HL-60/S4 treated with phorbol 12-myristate 13-acetate at 8.2 ng/mL for 4 days and 3 days (cell line): ENCODE results near the gene ALDH16A1.

Source experiments
- in situ Hi-C: fragments of 300-500 bp; cut with MboI; formaldehyde crosslinking; loops from 2 replicates; pipeline ENCODE4 v1.15.0; 2022; ENCODE audit warnings: low sequenced_read_pairs

The ALDH16A1 gene

GRCh38 chr19:49423071-49423984, 29.7 kb upstream of the ALDH16A1 start, which contains the start of gene PTH2:
Gene PTH2 (minus strand): TSS chr19:49423441. CDS start chr19:49423339, 102 bp downstream.
- in situ Hi-C loops, result no loop called here

GRCh38 chr19:49423985-49424303, 29.1 kb upstream of the ALDH16A1 start:
- in situ Hi-C loops, result no loop called here

DNA sequence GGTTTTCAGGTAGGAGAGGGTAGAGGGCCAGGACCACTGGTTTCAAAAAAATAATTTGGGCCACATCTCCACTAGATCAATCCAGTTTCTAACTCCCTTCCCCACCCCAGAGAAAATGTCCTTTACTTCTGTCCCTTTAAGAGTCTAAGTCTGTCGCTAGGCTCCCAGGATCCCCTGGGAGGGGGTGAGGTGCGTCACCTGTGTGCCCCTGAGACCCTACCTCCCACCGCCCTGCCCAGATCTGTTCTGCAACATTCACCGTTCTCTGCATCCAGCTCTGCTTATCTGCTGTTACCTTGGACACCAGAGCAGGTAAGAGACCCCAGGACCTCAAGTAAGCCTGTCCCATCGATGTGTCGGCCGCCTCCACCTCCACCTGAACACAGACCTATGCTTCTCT, 27.8 kb upstream of the ALDH16A1 start, which contains the start of gene GFY:
GFY (plus strand) TSS at position 211 of the 400 bp plus-strand sequence. CDS start 1,043 bp downstream, outside the sequence.
- in situ Hi-C loops, result no loop called here

- in situ Hi-C loops, result no loop called here
Observed at GRCh38 chr19:49425922-49426592, 27.0 kb upstream of the ALDH16A1 start.

GRCh38 chr19:49427339-49427738, 25.7 kb upstream of the ALDH16A1 start:
- in situ Hi-C loops, result no loop called here

GRCh38 chr19:49427855-49428546, 25.0 kb upstream of the ALDH16A1 start:
- in situ Hi-C loops, result no loop called here

GRCh38 chr19:49428547-49429451, 24.2 kb upstream of the ALDH16A1 start:
- in situ Hi-C loops, result no loop called here

DNA sequence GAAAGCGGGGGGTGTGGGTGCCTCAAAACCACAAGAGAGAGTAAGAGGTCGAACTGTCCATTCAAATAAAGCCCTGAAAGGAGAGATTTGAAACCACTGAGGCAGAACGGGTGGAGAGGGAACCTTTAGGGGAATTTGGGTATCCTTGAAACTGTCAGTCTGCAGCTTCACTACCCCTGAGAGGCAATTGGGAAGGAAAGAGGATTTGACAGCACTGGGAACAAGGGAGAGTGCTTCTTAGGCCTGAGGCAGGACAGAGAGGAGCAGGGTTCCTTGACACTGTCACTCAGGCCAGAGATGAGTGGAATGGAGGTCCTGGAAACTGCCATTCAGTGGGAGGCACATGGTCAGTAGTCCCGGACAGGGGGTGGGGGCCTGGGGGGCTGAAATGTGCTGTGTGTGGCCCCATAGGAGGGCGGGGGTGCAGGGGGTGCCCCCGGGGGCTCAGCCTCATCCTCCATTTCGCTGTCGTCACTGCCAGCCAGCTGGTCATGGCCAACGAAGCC, 22.8 kb upstream of the ALDH16A1 start:
- in situ Hi-C loops, result no loop called here

DNA sequence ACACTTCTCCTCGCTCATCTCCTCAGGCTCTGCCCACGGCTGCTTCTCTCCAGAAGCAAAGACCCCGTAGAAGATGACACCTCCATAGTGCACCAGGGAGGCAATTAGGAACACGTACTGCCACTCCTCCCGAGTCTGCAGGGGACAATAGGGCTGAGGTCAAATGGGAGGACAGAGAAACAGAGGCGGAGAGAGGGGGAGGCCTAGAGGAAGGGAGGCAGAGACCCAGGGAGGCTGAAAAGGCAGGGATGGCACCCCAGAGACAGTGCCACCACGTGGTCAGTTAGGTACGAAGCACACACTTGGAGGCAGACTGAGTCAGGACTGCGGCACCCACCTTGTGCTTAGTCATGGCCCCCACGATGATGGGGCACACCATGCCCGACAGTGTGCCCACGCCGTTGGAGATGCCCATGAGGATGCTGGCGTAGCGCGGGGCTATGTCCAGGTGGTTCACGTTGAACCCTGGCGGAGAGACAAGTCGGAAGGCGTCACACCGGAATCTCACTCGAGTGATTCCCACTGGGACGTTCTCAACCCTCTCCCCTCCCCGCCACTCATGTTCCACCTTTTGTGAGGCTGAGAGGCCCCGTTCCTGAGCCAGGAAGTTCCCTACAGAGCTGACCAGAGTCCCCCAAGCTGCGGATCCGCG, 22.2 kb upstream of the ALDH16A1 start:
- in situ Hi-C loops, result no loop called here

DNA sequence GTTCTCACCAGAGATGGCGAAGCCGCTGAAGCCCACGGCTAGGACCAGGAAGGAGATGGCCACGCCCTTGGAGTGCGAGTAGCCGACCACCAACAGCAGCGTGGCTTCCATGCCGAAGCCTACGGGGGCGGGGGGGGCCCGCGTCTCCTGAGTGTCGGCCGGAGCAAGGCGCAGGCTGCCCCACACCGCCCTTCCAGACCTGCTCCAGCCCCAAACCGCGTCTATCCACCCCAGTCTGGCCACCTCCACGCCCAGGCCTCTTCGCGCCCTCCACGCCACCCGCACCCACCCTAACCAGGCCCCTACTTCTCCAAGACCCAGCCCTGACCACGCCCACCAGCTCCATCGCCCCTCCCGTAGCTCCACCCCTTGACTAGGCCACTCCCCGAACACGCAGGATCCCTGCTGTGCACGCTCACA, 21.7 kb upstream of the ALDH16A1 start:
- in situ Hi-C loops, result no loop called here

DNA sequence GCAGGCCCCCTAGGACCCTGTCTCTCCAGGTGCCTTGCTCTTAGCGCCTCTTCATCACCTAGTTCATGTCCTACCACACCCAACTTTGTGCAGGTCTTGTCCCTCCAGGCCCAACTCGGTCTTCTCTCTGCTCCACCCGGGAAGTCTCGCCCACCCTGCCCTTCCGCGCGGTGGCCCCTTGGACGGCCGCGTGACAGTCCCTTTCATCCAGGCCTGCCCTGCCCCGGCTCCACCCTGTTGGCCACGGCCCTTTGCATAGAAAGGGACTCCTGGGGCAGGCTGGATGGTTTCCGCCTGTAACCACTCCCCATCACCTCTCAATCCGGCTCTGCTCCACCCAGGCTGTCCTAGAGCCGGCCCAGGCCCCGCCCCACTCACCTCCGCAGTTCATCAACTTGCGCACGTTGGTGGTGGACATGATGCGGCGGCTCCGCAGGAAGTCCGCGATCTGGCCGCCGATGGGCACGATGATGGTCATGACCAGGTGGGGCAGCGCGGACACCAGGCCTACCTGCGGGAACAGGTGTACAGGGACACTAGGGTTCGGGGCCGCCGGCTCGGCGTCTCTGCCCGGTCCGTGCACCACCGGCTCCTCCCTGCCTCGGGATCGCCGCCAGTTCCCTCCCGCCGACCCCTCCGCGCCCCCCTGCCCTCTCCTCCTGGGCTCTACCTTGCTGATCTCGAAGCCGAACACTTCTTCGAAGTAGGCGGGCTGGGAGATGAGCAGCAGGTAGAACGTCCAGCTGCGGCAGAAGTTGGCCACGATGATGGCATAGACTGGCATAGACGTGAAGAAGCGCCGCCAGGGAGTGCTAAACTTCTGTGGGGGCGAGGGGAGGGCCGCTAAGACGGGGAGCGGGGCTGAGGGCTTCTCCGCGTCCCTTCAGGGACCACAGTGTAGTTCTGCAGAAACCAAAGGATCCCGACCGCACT, 20.6 kb upstream of the ALDH16A1 start:
- in situ Hi-C loops, result no loop called here

- in situ Hi-C loops, result no loop called here
Observed at GRCh38 chr19:49433240-49433901, 19.7 kb upstream of the ALDH16A1 start.

DNA sequence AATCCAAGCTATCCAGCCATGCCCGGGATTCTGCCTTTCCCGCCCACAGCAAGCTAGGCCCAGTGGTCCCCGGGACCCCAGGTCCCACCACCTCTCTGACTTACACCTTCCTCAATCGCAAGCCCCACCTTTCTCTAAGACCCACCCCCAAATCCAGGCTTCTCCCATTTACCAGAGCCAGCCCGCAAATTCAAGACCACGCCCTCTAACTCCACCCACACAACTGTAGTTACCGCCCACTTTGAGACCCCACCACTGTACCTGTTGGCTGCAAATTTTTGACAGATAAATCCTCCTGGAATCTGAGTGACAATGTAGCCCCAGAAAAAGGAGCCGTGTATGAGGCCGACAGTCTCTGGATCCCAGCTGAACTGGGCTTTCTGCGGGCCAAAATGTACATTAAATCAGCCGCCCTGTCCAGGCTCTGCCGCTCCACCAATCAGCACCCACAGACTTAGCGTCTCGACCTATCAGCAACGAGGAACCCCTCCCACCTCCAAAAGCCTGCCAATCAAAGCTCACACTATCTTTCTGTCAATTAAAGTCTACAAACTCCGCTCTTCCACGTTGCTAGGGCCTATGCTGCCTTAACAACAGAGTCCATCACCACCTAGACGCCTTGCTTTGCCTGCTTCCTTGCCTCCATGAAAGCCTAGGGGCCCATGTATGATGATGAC, 18.0 kb upstream of the ALDH16A1 start:
- in situ Hi-C loops, result loop anchor here (5.0 kb wide), 1 partner anchor 43 kb away; no protein-coding TSS in a partner anchor

- in situ Hi-C loops, result loop anchor here (5.0 kb wide), 1 partner anchor 43 kb away; no protein-coding TSS in a partner anchor
Observed at GRCh38 chr19:49435670-49436069, 17.4 kb upstream of the ALDH16A1 start.

DNA sequence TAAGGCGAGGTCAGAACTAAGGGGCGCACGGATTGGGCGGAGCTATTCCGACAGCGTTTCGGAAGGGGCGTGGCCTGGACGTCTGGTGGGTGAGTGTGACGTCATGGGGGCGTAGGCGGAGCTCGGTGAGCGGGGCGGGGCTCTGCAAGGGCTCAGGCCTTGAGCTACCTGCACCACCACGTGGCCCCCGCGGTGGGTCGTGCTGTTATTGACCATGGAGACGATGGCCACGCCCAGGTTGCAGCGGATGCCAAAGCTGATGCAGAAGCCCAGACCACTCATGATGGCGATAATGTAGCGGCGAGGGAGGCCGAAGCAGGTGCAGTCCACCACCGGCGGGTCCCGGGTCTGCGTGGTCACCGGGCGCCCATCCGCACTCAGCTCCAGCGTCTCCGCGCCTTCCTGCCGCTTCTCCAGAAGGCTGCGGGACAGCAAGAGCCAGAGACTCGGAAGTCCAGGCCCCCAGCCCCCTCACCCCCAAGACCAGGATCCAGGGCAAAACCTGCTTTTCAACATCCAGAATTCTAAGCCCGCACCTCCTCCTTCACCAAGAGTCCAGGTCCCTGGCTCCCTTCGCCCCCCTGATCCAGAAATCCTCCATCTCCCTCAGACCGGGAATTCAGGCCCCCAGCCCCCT, 16.5 kb upstream of the ALDH16A1 start:
- in situ Hi-C loops, result loop anchor here (5.0 kb wide), 1 partner anchor 44 kb away; no protein-coding TSS in a partner anchor

- in situ Hi-C loops, result loop anchor here (5.0 kb wide), 1 partner anchor 45 kb away; no protein-coding TSS in a partner anchor
Observed at GRCh38 chr19:49437231-49437630, 15.8 kb upstream of the ALDH16A1 start.

GRCh38 chr19:49438261-49438660, 14.8 kb upstream of the ALDH16A1 start:
- in situ Hi-C loops, result loop anchor here (5.0 kb wide), 1 partner anchor 46 kb away; no protein-coding TSS in a partner anchor
